NCI-H146 treated with DMSO at 0.1 percent for 48 hours (cell line): ENCODE measurements around the gene EDC4.
A peak's percentile ranks its signal among the peaks of the same experiment; 100 is the strongest.
"Not testable (repeated sequence)": the region's sequence is repeated elsewhere in the genome, so short reads cannot be mapped to it uniquely, and the experiment has no call there.

Source experiments
- DNase-seq: peaks from one replicate; lab custom pipeline; 2025; ENCODE audit not compliant: unreplicated experiment; lab: John Stamatoyannopoulos, UW

EDC4 gene, protein sequence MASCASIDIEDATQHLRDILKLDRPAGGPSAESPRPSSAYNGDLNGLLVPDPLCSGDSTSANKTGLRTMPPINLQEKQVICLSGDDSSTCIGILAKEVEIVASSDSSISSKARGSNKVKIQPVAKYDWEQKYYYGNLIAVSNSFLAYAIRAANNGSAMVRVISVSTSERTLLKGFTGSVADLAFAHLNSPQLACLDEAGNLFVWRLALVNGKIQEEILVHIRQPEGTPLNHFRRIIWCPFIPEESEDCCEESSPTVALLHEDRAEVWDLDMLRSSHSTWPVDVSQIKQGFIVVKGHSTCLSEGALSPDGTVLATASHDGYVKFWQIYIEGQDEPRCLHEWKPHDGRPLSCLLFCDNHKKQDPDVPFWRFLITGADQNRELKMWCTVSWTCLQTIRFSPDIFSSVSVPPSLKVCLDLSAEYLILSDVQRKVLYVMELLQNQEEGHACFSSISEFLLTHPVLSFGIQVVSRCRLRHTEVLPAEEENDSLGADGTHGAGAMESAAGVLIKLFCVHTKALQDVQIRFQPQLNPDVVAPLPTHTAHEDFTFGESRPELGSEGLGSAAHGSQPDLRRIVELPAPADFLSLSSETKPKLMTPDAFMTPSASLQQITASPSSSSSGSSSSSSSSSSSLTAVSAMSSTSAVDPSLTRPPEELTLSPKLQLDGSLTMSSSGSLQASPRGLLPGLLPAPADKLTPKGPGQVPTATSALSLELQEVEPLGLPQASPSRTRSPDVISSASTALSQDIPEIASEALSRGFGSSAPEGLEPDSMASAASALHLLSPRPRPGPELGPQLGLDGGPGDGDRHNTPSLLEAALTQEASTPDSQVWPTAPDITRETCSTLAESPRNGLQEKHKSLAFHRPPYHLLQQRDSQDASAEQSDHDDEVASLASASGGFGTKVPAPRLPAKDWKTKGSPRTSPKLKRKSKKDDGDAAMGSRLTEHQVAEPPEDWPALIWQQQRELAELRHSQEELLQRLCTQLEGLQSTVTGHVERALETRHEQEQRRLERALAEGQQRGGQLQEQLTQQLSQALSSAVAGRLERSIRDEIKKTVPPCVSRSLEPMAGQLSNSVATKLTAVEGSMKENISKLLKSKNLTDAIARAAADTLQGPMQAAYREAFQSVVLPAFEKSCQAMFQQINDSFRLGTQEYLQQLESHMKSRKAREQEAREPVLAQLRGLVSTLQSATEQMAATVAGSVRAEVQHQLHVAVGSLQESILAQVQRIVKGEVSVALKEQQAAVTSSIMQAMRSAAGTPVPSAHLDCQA (N-terminal part only)

DNA sequence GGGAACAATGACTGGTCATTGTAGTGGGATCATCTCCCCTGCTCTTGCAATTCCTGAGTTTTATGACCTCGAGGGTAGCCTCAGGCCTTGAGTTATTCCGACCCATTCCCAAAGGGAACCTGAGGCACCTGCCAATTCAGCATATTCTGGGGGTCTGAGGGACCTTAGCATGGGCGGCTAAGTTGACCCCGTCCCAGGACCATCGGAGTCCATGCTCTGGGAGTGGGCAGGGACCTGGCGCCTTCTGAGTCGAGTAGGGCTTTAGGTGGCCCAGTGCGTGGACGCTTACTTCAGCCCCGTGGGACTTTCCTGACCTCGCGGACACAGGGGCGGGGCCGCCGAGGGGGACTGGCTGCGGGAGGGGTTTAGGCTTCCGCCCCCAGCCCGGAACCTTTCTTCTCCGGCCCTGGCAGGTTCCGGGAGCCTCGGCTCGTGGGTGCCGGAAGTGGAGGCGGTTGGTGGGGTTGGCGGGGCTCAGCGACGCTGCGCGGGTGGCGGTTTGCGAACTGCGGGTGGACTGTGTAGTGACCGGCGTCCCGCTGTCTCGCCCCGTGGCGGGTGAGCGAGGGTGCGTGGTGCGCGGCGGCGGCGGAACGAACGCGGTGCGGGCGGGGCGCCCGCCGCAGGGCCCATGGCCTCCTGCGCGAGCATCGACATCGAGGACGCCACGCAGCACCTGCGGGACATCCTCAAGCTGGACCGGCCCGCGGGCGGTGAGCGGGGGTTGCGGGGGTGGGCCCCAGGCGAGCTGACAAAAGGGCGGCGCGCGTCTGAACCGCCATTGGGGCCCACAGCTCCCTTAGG, at the start of gene EDC4:
Gene EDC4, plus strand, starts transcription at position 422 of the 804 bp plus-strand sequence. Its CDS starts 210 bp downstream, at position 632.
- DNase-seq = no peak

DNA sequence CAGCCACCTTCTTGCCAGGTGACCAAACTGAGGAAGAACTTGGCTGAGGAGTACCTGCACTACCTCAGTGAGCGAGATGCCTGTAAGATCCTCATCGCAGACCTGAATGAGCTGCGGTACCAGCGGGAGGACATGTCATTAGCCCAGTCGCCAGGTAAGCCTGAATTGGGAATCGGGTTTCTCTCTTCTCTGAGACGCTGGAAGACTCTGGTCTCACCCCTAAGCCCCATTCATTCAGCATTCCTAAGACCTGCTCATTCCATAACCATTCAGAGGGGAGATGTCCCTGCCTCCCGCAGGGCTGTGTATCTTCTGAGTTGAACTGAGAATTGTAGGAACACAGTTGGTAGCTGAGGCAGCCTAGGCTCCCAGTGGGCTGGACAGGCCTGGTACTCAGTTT, 47.7 kb upstream of the EDC4 start:
- DNase-seq = no peak

DNA sequence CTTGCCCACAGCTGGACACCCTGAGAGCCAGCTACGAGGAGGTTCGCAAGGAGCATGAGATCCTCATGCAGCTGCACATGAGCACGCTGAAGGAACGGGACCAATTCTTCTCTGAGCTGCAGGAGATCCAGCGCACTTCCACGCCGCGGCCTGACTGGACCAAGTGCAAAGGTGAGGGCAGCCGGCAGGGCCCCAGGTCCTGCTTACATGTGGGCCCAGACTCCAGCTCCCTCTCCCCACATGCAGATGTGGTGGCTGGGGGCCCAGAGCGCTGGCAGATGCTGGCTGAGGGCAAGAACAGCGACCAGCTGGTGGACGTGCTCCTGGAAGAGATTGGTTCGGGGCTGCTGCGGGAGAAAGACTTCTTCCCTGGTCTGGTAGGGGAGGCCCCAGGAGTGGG, 46.9 kb upstream of the EDC4 start:
- no peak for DNase-seq

DNA sequence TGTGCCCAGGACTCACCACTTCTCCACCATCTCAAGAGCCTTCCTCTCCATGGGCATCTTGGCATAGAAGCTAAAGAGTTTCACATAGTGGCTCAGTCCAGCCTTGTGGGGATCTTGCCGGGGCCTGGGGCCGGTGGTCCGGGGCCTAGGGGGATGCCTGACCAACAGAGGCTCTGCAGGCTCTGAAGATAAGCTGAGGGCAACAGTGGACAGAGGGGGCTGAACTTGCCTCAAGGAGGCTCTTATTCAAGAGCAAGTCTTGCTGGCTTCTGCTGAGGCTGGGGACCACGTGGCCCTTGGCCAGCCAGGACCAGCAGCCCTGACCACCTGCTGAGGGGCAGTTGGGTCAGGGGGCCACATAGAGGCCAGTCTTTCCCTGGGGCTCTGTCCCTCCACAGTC, 44.2 kb upstream of the EDC4 start:
- no peak for DNase-seq

DNA sequence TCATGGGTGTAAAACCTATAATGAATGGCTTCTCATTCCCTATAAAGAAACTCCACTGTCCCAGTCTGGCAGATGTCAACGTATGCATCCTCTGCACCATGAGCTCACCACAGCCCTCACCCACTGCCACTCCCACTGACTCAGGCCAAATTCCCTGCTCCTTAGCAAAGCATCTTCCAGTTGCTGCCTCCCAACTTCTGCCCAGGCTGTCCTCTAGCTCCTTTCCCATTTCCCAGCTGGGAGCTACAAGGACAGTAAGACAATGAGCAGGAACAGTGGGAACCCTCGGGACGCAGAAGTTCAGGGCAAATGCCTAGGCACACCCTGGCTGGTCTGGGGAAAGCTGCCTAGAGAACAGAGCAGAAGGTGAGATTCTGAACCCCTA, 39.8 kb upstream of the EDC4 start:
- no peak for DNase-seq

DNA sequence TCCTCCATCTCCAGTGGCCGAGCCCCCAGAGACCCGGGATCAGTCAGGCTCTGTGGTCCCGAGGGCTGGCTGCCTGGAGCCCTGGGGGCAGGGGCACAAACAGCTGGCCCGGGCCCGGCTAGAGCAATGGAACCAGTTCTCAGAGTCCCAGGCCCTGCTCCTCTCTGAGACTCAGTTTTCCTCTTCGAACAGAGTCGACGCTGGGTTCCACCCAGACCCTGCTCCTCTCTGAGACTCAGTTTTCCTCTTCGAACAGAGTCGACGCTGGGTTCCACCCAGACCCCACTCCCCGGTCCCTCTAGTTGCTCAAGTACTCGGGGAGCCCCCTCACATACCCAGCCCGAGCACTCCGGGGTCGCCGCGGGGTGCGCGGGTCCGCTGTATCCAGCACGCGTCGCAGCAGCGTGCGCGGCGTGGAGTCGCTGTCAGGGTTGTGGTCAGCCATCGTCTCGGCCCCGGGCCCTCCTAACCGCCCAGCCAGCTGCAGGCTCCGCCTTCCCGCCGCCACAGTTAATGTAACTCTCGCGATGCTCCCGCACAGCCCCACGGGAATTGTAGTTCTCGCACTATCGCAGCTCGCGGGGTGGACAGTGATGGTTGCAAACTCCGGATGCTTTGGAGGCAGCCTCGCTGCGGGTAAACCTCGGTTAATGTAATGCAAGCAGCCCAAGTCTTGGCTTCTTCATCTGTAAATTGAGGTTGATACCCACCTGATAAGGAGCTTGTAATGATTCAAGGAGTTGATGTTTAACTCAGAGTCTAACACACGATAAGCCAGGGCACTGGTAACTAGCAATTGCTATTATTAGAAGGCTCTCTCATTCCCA, 39.2 kb upstream of the EDC4 start:
- peak; percentile 73 for DNase-seq

DNA sequence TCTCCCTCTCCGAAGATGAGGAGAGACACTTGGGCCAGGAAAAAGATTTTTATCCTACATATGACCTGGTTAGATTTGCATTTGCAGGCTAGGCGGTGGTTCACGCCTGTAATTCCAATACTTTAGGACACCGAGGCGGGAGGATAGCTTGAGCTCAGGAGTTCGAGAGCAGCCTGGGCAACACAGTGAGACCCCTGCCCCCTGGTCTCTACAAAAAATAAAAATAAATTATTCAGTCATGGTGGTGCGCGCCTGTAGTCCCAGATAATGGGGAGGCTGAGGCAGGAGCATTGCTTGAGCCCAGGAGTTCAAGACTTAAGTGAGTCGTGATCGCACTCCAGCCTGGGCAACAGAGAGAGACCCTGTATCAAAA, 38.6 kb upstream of the EDC4 start:
- DNase-seq = no peak

DNA sequence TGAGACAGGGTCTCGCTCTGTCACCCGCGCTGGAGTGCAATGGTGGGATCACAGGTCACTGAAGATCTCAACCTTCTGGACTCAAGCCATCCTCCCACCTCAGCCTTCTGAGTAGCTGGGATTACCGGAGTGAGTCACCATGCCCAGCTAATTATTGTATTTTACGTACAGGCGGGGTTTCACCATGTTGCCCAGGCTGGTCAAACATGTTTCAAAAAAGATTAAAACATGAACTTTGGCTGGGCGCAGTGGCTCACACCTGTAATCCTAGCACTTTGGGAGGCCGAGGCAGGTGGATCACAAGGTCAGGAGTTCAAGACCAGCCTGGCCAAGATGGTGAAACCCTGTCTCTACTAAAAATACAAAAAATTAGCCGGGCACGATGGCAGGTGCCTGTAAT, 35.7 kb upstream of the EDC4 start:
- DNase-seq = not testable (repeated sequence)

DNA sequence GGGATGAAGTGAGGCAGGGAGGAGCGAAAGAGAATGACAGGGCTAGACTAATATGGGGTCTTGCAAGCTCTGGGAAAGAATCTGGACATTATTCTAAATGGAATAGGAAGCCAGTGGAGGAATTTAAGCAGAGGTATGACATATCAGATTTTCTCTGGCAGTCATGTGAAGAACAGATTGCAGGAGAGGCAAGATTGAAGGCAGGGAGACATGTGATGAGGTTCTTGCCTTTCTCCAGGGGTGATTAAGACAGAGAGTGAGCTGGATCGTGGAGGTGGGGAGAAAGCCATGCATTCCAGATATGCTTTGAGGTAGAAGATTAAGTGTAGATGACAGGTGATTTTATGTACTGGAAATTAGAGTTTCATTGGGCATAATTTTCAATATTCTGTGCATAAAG, 35.0 kb upstream of the EDC4 start:
- no peak for DNase-seq

DNA sequence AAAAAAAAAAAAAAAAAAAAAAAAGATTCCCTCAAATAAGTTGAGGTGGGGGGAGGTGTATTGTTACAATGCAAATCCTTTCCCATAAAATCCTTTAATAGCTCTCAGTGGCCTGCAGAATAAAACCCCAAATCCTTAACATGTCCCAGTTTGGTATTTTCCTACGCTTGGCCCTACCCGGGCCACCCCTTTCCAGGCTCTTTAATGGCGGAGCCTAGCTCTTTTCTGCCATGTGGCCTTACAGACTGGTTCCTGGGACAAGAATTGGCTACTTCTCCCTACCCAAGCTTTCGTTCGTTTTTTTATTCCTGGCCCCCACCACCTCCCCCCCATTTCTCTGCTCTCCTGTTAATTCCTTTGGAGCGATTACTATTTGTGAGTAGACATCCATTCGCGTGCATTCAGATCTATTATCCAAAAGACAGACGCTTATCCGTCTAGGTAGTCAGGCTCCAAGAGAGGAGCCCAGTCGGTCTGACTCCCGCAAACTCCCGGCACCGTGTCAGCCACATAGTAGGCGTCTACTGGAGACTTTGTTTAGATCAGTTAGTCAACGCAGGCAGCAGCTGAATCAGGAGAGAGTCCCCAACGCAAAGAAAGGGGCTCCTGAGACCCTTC, 31.5 kb upstream of the EDC4 start:
- no peak for DNase-seq

DNA sequence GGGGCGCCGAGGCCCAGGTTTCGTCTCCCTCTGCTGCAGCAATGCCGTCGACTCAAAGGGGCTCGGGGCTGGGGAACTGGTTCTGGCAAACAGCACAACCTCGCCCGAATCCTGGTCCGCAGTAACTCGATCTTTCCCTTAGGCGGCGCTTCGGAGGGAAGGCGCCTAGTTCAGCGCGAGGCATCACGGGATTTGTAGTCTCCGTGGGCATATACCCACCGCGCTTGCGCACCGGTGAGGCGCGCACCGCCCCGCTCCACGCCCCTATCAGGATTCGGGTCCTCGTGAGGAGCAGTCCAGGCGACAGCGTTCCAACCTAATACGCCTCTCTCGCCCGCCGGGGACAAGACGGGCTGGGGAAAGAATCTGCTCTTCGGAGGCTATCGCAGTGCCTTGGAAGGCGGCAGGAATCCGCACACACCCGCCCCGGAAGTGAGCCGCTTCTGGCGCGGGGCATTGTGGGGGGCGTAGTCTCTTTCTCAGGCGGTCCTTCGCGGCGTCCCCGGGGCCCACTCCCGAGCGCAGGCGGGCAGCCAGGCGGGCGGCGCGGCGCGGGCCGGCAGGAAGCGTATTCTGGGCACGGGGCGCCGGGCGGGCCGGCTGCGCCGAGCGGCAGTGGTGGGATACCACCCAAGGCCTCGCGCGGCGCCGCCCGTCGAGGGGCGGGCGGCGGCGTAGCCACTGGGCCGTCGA, 30.9 kb upstream of the EDC4 start, which contains the start of gene THAP11:
Gene THAP11, plus strand, starts transcription at position 505 of the 693 bp plus-strand sequence. CDS start 235 bp downstream, outside the sequence.
- DNase-seq = peak; percentile 81

DNA sequence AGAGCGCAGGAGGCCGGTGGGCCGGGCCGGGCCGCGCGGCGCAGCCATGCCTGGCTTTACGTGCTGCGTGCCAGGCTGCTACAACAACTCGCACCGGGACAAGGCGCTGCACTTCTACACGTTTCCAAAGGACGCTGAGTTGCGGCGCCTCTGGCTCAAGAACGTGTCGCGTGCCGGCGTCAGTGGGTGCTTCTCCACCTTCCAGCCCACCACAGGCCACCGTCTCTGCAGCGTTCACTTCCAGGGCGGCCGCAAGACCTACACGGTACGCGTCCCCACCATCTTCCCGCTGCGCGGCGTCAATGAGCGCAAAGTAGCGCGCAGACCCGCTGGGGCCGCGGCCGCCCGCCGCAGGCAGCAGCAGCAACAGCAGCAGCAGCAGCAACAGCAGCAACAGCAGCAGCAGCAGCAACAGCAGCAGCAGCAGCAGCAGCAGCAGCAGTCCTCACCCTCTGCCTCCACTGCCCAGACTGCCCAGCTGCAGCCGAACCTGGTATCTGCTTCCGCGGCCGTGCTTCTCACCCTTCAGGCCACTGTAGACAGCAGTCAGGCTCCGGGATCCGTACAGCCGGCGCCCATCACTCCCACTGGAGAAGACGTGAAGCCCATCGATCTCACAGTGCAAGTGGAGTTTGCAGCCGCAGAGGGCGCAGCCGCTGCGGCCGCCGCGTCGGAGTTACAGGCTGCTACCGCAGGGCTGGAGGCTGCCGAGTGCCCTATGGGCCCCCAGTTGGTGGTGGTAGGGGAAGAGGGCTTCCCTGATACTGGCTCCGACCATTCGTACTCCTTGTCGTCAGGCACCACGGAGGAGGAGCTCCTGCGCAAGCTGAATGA, 30.1 kb upstream of the EDC4 start:
- DNase-seq = no peak

DNA sequence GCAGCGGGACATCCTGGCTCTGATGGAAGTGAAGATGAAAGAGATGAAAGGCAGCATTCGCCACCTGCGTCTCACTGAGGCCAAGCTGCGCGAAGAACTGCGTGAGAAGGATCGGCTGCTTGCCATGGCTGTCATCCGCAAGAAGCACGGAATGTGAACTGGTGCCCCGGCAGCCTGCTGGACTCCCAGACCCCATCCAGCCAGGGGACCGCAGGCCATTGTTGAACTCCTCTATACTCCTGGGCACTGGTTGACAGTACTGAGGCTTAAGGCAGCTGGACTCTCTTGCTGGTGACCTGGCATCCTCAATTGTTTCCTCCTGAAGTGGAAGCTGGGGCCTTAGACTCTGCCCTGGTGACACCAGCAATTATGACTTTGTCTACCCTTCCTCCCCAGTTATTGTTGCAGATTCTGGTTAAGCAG, 29.5 kb upstream of the EDC4 start:
- no peak for DNase-seq

DNA sequence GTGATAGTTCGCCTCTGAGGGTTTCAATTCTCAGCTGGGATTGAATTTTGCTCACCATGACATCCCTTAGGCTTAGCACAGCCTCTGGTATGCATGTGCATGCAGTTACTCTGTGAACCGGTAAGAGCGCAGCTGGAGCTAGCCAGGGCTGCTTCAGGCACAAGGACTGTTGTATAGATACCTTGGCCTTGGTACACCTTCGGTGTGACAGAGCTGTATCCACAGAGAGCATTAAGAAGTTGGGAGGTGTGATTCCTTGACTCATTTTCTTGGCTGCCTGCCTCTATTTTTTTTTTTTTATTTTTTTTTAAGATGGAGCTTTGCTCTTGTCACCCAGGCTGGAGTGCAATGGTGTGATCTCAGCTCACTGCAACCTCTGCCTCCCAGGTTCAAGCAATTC, 28.4 kb upstream of the EDC4 start:
- DNase-seq = no peak

DNA sequence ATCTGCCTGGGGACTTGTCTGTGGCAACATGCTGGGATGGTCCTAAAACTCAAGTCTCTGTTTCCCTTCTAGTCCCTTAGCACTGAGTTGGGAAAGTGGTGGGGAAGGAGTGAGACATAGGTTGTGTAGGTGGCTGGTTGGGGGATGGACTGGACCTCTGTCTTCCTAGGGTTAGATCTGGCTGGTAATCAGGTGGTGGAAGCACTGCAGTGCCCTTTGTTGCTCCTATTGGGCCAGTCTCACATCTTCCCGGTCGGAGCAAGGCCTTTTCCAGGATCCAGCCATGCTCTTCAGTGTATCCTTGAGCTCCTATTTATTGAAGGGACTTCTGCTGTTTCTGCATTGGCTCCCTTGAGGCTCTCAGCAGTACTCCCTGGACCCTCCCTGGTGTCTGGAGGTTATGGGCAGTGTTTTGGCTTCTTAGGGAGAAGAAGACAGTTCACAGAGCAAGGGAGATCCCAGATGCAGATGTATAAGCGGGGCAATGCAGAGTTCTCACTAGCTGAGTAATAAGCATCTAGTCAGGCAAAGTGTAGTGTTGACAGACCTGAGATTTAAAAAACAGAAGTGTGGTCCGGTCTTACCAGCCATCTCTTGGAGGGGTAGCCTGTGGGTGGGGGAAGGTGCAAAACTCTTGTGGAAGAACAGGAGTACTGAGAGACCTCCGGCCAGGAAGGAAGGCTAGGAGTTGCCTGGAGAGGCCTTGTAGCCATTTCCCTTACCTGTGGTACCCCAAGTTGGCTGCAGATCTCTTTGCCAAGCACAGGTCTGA, 27.4 kb upstream of the EDC4 start:
- DNase-seq = no peak

DNA sequence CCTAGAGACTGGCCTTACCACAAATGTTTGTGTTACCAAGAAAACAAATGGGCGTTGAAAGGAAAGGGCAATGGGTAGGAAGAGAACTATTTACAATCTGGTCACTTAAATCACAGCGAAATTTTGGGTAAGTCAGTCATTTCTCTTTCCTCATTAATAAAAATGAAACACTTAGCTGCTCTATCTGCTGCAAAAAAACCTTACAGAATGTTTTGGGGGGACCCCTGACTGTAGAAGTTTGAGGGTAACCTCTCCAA, 26.9 kb upstream of the EDC4 start:
- no peak for DNase-seq
